ENCODE results near the gene IKZF2.

GRCh38 chr2:213066443-213066743 lies 85.0 kb downstream of the IKZF2 start:
- TF ChIP-seq, protein P1, sequence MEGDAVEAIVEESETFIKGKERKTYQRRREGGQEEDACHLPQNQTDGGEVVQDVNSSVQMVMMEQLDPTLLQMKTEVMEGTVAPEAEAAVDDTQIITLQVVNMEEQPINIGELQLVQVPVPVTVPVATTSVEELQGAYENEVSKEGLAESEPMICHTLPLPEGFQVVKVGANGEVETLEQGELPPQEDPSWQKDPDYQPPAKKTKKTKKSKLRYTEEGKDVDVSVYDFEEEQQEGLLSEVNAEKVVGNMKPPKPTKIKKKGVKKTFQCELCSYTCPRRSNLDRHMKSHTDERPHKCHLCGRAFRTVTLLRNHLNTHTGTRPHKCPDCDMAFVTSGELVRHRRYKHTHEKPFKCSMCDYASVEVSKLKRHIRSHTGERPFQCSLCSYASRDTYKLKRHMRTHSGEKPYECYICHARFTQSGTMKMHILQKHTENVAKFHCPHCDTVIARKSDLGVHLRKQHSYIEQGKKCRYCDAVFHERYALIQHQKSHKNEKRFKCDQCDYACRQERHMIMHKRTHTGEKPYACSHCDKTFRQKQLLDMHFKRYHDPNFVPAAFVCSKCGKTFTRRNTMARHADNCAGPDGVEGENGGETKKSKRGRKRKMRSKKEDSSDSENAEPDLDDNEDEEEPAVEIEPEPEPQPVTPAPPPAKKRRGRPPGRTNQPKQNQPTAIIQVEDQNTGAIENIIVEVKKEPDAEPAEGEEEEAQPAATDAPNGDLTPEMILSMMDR (conservative IDR thresholded peaks at IDR 0.05; ENCODE audit: low read length), result no peak
- no peak for TF ChIP-seq EZH2phosphoT487 (IDR thresholded peaks at IDR 0.05; ENCODE audit: borderline replicate concordance)
